IPS-15b (cell line): ENCODE results near the gene ASCC2.

Source experiments
- H3K27me3 ChIP-seq: one replicate; pipeline ENCODE4 v1.6.1; 2013; ENCODE audit warnings: low read length; ENCODE audit not compliant: control insufficient read depth, insufficient read depth
- H3K36me3 ChIP-seq: one replicate; pipeline ENCODE4 v1.6.1; 2013; ENCODE audit warnings: low read length; ENCODE audit not compliant: control insufficient read depth, insufficient read depth
- H3K4me1 ChIP-seq: one replicate; pipeline ENCODE4 v1.6.1; 2013; ENCODE audit warnings: mild to moderate bottlenecking, low read length; ENCODE audit not compliant: control insufficient read depth, insufficient read depth
- H3K4me3 ChIP-seq: one replicate; pipeline ENCODE4 v1.5.1; 2013; ENCODE audit warnings: low read depth, low read length
- H3K9ac ChIP-seq: one replicate; pipeline ENCODE4 v1.6.1; 2013; ENCODE audit warnings: low read depth, mild to moderate bottlenecking, low read length
- H3K9me3 ChIP-seq: one replicate; pipeline ENCODE4 v1.6.1; 2013; ENCODE audit warnings: mild to moderate bottlenecking, low read length; ENCODE audit not compliant: control insufficient read depth, insufficient read depth

The ASCC2 gene

DNA sequence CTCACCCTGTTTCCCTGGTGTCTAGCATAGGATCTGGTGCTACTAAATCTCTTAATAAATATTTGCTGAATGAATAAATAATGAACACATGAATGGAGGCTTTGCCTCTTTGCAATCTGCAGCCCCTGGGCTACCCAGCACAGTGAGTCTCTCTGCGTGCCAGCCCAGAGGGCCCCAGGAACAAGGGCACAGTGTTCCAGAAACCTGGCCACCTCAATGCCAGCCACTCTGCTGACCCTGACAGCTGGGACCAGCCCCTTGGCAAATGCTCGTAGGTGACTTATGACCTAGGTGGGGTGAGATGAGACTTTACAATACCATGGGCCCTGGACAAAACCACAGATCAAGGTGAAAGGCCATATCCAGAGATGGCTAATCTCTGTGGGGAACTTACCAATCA lies 39.3 kb downstream of the ASCC2 start:
- peaks cover 38% of the 10 kb centered on the region for H3K36me3 ChIP-seq
- H3K4me3 ChIP-seq, result no peak overlapping the region
- no peaks in the 10 kb centered on the region for H3K4me1 ChIP-seq
- H3K9ac ChIP-seq, result no peak overlapping the region
- H3K9me3 ChIP-seq, result no peaks in the 10 kb centered on the region
- no peaks in the 10 kb centered on the region for H3K27me3 ChIP-seq

DNA sequence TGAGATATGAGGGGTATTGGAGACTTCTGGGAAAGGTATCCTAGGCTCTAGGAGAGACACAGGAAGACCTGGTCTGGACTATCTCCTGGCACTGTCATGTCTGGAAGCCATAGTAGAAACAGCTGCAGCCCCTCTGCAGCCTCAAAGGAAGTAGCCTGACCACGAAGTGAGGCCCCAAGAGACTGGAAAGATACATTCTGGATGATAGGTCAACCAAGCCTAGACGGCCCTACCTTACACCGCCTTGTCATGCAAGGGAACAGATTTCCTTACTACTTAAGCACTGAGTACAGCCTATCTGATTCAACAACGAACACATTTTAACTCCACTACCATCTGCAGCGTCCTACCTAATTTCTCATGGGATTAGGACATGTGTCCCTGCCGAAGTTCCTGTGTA lies 39.8 kb downstream of the ASCC2 start:
- Histone ChIP-seq H3K9ac (no peak overlapping the region), H3K9me3 (no peaks in the 10 kb centered on the region), H3K4me1 (no peaks in the 10 kb centered on the region), H3K36me3 (peaks cover 36% of the 10 kb centered on the region), H3K4me3 (no peak overlapping the region), H3K27me3 (no peaks in the 10 kb centered on the region)

DNA sequence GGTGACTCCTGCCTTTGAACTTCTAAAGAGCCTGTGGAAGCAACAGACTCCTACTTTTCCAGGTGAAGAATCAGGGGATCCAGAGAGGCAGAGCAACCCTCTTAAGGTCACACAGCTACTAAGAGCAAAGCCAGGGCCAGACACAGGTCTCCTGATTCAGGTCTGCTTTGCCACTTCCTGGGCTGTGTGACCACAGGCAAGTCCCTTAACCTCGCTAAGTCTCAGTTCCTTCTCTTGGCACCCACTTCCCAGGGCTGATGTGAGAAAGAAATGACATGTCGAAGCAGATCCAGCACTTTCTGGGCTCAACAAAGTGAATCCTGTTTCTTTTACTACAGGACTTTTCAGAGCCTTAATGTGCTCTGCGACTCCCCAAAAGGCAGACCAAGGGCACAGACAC lies 40.7 kb downstream of the ASCC2 start:
- Histone ChIP-seq H3K9ac (no peak overlapping the region), H3K4me1 (no peaks in the 10 kb centered on the region), H3K9me3 (no peaks in the 10 kb centered on the region), H3K36me3 (peaks cover 39% of the 10 kb centered on the region), H3K27me3 (no peaks in the 10 kb centered on the region), H3K4me3 (no peak overlapping the region)

DNA sequence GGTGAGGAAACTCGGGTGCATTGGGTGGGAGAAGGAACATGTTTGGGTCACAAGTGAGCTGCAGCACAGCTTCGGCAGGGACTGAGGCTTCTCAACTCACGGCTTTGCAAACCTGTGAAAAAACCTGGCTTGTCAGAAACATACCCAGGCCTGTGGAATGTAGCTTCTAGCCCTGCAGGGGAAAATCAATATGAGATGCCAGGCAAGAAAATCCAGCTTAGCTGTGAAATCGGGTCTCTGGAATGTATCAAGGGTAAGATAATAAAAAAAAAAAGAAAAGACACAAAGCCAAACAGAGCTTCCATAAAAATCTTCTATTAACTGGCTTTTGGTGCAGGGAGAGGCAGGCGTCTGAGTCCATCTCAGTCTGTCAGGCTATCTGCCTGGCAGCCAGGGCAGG lies 42.4 kb downstream of the ASCC2 start:
- no peaks in the 10 kb centered on the region for H3K27me3 ChIP-seq
- H3K36me3 ChIP-seq, result peaks cover 33% of the 10 kb centered on the region
- H3K4me3 ChIP-seq, result no peak overlapping the region
- no peaks in the 10 kb centered on the region for H3K4me1 ChIP-seq
- no peak overlapping the region for H3K9ac ChIP-seq
- H3K9me3 ChIP-seq, result no peaks in the 10 kb centered on the region

DNA sequence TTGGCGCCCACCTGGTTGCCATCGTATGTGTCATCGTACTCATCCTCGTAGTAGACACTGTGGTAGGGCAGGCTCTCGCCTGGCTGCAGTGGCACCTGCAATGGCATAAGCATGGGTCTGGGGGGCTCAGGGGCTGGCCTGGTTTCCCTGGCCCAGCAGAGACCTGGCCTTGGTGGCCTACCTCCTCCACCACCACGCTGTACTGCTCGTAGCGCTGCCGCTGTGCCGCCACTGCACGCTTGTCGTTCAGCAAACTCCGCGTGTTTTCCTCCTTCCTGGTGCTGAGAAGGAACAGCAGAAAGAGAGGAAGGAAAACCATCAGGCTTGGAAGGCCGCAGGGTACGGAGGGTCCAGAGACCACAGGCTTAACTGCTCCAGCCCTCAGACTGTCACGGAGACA lies 44.7 kb downstream of the ASCC2 start:
- Histone ChIP-seq H3K4me1 (no peaks in the 10 kb centered on the region), H3K36me3 (peaks cover 38% of the 10 kb centered on the region), H3K27me3 (no peaks in the 10 kb centered on the region), H3K4me3 (no peak overlapping the region), H3K9me3 (no peaks in the 10 kb centered on the region), H3K9ac (no peak overlapping the region)

DNA sequence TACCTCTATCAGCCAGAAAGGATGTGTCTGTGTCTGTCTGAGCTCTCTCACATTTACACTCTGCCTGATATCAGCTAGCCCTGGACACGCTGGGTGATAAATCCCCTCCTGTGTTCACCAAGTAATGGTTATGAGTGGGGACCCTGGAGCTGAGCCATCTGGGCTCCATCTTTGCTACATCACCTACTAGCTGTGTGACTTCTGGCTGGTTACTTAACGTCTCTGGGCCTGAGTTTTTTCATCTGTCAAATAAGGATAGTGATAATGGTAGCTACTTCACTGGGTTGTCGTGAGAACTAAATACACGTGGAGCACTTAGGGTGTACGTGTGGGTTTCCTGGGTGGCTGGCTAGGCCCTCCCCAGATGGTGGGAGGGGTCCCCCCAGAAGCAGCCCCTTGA lies 48.0 kb downstream of the ASCC2 start:
- Histone ChIP-seq H3K9me3 (no peaks in the 10 kb centered on the region), H3K27me3 (no peaks in the 10 kb centered on the region), H3K4me3 (no peak overlapping the region), H3K9ac (no peak overlapping the region), H3K36me3 (peaks cover 32% of the 10 kb centered on the region), H3K4me1 (no peaks in the 10 kb centered on the region)

DNA sequence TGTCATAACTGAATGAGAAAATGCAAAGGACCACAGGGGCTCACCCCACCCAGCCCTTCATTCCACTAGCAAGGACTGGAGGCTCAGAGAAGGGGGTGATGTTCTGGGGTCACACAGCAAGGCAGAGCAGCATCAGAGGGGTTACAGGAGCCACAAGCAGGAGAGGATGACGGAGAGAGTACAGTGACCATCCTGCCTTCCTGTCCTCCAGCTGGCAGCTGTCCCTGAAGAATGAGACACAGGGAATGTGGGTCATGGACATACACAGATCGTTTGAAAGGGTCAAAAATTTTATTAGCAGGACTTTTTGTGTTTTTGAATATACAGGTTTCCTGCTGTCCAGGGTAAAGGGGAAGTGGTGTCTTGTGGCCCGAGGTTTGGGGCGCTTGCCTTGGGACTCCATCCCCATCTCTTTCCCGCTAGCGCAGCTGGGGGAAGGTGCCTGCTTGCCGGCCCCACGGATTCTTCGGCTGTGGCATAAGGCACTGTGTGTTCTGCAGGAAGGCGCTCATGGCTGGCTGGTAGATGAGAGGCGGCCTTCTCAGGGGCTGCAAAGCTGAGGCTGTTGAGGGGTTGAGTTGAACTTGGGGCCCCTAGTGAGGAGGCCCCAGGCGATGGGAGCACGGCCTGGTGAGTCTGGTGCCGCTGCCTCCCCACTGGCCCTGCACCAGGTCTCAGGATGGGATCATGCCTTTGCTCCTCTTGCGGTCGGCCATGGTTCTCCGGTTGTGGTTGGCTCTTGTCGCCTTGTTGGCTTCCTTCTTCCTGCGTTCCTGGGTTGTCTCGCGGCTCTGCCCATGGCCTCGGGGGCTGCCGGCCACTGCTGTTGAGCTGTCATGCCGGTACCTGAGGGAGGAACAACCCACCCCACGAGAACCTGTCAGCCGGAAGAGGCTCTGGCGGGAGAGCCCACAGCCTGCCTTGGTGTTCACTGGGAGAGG lies 49.5 kb downstream of the ASCC2 start:
- Histone ChIP-seq H3K4me3 (no peak overlapping the region), H3K27me3 (no peaks in the 10 kb centered on the region), H3K4me1 (no peaks in the 10 kb centered on the region), H3K9ac (no peak overlapping the region), H3K9me3 (no peaks in the 10 kb centered on the region), H3K36me3 (peaks cover 32% of the 10 kb centered on the region)

DNA sequence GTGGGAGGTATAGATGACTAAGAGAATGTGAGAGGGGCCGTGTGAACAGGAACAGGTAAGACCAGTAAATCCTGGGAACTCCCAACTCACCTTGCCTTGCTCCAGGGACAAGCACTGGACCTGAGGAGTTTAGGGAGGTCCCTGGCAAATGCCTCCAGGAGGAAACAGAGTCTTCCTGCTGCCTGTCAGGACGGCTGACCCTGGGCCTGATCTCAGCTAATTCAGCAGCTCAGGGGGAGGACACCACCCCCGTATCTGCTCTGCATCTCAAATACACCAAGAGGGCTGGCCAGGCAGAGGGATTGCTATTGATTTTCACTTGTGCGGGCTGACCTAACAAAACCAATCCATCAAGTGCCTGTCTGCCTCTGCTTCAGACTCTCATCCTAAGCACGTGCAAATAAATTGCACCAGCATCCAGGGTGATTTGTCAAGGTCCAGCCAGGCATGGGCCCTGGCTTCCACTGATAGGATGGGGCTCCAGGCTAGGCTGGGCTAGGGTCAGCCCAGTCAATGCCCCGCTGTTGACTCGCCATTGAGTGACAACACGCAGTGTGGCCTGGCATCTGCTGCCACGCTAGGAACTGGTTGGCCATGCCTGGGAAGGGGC lies 50.6 kb downstream of the ASCC2 start:
- Histone ChIP-seq H3K4me1 (no peaks in the 10 kb centered on the region), H3K9ac (no peak overlapping the region), H3K4me3 (no peak overlapping the region), H3K27me3 (no peaks in the 10 kb centered on the region), H3K9me3 (no peaks in the 10 kb centered on the region), H3K36me3 (peaks cover 28% of the 10 kb centered on the region)

DNA sequence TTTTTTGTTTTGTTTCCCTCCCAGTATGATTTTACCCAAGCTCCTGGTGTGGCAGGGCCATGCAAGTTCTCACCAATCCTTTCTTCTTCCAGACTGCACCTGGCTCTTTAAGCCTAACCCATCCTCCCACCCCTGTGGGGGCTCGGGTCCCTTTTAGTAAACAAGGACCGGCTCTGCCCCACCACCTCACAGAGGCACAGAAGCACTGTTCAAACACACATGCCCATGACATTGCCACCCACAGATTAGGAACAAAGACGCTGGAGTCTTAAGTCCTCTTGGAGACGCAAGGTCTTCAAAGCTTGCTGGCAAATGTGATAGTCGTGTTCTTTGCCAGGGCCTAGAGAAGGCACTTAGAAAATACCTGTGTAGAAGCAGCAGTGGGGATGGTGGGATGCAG lies 52.0 kb downstream of the ASCC2 start:
- H3K36me3 ChIP-seq, result peaks cover 21% of the 10 kb centered on the region
- H3K4me1 ChIP-seq, result no peaks in the 10 kb centered on the region
- H3K9ac ChIP-seq, result no peak overlapping the region
- H3K27me3 ChIP-seq, result no peaks in the 10 kb centered on the region
- H3K9me3 ChIP-seq, result no peaks in the 10 kb centered on the region
- no peak overlapping the region for H3K4me3 ChIP-seq

DNA sequence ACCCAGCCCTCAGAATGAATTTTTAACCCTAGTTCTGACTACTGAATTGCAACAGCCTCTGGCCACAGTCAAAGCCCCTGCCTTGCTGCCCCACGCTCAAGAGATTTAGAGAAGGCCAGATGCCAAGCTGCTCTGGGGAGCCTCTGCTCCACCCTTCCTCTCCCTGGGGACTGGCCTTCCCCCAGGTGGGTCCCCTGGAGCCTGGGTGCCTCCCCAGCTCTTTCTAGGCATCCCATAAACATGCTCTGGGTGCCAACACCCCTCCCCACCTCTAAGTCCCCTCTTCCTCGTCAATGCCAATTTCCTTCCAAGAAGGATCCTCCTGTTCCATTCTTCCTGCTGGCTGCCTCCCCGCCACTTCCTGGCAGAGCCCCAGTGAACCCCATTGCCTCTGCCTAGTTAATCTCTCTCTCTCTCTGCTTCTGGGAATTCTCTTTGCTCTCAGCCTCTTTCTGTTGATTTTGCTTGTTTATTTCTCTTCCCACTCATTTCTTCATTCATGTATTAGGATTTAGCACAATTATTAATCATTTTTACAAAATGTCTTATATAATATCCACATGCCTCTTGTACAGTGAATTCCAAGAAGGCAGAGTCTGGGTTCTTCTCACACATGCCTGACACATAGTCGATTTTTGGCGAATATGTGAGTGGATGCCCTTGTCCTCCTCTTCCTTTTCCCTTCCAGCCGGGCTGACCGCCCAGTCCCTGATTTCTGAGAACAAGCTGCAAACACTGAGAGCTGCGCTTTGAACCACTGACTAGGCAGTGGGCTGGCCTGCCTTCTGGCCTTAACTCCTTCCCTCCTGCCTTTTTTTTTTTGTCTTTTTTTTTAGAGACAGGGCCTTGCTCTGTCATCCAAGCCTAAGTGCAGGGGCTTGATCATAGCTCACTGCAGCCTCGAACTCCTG lies 53.4 kb downstream of the ASCC2 start:
- peaks cover 8% of the 10 kb centered on the region for H3K36me3 ChIP-seq
- H3K4me3 ChIP-seq, result no peak overlapping the region
- H3K9me3 ChIP-seq, result no peaks in the 10 kb centered on the region
- no peak overlapping the region for H3K9ac ChIP-seq
- H3K27me3 ChIP-seq, result no peaks in the 10 kb centered on the region
- no peaks in the 10 kb centered on the region for H3K4me1 ChIP-seq

DNA sequence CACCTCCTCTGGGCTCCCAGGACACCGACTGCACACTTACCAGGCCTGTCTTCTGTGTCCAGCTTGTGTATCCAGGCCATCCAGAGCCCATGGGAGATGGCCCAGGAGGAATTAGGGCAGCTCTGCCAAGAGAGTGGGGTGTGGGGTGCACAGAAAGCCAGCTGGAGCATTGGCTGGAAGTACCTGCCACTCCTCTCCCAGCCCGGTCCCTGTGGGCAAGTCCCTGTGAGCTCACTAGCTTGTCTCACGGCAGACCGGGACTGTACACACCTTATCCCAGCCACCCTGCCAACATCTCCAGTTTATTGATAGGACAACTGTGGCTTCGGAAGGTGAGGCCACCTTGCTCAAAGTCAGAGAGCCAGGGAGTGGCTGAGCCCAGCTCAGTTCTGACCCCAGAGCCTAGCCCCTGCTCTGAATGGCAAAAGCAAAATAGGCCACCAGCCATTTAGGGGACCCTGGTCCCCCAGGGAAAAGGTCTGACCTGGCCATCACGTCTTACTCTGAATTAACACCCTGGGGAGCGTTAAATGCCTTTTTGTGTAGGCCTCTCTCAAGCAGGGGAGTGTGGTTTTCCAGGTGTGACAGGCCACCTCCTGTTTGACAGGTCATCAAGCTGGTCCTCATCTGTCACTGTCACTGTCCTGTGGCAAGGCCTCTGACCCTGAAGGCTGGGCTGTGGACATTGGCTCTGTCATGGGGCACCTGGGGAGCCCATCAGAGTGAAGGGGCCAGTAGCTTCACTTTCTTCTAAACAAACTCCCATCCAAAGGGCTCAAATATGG lies 55.8 kb downstream of the ASCC2 start:
- Histone ChIP-seq H3K4me3 (no peak overlapping the region), H3K4me1 (no peaks in the 10 kb centered on the region), H3K27me3 (no peaks in the 10 kb centered on the region), H3K9me3 (no peaks in the 10 kb centered on the region), H3K36me3 (no peaks in the 10 kb centered on the region), H3K9ac (no peak overlapping the region)
